HG02852 (cell line): Measurements from ENCODE around the gene RAB21.
"Not testable (repeated sequence)": the region's sequence is repeated elsewhere in the genome, so short reads cannot be mapped to it uniquely, and the experiment has no call there.

Experiments used
- ATAC-seq: cut with Tn5 transposase; IDR thresholded peaks from one replicate; pipeline ENCODE4 v1.9.1; 2021; ENCODE audit warnings: mild to moderate bottlenecking, moderate library complexity; ENCODE audit not compliant: unreplicated experiment

Gene RAB21

DNA sequence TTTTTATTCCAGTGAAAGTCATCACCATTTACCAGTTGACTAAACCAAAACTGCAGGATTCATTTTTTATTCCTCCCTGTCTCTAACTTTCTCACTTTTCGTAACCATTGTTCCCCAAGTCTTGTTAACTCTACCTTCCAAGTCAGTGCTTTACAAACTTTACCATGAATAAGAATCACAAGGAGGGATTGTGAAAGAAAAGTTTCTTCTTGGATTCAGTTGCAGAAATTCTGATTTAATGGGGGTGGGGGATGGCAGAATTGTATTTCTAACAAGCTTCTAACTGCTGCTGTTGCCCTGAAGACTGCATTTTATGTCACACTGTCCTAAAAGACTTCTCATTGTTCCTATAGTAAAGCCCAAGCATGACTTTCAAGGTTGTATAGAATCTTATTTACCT, 5.0 kb upstream of the RAB21 start:
- ATAC-seq: no peak

DNA sequence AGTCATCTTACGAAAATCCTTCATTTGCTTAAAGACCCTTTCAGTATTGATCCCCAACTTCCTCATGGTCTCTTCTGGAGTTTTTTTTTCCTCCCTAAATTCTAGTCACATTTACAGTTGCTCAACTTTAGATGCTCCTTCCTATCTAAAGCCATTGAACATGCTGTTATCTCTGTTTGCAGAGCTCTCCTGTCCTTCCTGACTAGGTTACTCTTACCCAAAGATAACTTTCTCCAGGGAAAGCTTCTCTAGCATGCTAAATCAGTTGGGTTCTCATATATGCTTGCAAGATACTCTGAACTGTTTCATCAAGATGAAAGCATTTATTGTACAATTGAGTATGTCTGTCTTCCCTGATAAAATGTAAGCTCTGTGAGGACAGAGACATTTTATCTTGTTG, 1.8 kb upstream of the RAB21 start:
- ATAC-seq: no peak

DNA sequence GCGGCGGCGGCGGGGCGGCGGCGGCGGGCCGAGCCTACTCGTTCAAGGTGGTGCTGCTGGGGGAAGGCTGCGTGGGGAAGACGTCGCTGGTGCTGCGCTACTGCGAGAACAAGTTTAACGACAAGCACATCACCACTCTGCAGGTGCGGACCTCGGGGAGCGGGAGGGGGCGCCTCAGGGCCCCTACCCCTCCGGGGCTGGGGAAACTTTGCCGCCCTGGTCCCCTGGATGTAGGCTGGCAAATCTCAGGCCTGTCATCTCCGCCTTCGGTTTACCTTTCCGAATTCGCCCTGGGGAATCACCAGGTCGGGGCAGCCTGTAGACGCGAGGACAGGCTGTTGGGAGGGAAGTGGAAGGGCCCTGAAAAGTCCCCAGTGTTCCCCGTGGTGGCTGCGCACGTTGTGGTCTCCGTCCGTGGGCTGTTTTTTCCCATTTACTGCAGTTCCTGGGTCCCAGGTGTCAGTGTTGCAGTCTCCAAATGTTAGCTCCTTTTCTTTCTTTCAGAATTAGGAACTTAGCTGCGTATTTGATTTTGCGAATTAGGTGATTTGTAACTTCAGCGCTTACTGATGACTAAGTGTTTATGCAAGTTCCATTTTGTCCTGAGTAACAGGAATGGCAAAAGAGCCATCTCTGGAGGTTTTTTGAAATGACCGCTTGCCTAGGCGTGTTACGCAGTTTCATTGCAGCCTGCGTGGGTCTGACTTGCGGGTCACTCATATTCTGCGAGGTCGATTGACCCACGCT, 656 bp downstream of the RAB21 start:
- ATAC-seq: peak; percentile 63

DNA sequence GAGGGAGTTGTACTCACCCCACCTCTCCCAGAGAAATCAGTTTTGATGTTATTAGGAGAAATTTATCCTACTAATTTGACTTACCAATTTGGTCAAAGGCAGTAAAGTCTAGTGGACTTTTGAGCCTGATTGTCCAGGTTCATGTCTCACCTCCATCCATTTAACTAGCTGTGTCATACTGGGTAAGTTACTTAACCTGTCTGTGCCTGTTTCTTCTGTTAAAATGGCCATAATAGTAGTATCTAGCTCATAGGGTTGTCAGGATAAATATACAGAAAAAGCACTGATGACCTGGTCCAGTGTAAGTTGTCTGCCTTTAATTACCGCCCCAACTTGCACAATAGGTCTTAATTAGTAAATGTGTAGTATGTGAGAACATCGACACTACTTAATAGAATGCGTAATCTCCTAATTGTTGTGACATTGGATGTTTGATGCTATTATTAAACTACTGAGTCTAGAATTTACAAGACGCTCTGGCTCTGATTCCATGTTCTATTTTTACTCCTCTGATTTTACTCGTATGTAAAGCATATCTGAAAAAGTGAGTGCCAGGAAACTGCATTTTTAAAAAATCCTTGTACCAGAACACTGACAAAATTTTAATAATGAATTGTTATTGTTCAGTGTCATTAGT, 1.5 kb downstream of the RAB21 start:
- no peak for ATAC-seq

DNA sequence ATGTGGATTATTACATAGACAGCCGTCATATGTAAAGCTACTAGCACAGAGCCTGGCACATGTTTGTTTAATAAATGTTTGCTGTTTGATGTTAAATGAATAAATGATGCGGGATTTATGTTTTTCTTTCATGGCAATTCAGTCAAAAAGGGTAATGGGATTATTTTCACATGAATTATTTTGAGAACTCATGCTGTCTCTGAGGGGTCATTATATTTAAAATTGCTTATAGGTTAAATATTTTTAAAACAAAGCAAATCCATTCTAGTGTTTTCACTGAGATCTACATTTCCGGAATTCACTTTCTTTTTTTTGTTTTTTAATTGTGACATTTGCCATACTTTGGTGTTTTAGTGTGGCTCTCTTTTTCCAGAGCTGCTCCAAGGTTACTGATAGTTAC, 5.3 kb downstream of the RAB21 start:
- no peak for ATAC-seq

DNA sequence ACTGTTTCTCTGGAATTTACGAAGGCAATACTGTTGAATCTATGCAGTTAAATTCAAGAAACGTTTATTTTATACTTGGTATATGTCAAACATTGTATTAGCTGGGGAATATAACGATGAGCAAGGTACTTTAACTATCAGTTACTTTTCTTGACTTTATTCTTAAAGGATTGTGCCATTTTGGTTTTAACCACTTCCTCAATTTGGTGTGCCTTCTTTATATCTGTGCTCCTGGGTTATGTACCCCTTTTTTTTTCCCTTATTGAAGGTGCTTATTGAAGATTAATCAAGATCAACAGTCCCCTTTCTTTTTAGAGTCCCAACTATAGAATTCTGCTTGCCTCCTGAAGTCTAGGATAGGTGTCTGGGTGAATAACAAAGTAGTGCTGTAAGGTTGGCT, 5.8 kb downstream of the RAB21 start:
- no peak for ATAC-seq

DNA sequence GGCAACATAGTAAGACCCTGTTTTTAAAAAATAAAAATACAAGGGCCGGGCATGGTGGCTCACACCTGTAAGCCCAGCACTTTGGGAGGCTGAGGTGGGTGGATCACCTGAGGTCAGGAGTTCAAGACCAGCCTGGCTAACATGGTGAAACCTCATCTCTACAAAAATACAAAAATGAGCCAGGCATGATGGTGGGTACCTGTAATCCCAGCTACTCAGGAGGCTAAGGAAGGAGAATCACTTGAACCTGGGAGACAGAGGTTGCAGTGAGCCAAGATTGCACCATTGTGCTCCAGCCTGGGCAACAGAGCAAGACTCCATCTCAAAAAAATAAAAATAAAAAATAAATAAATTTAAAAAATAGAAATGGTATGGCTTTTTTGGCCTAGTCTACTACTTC, 6.7 kb downstream of the RAB21 start:
- ATAC-seq: not testable (repeated sequence)

DNA sequence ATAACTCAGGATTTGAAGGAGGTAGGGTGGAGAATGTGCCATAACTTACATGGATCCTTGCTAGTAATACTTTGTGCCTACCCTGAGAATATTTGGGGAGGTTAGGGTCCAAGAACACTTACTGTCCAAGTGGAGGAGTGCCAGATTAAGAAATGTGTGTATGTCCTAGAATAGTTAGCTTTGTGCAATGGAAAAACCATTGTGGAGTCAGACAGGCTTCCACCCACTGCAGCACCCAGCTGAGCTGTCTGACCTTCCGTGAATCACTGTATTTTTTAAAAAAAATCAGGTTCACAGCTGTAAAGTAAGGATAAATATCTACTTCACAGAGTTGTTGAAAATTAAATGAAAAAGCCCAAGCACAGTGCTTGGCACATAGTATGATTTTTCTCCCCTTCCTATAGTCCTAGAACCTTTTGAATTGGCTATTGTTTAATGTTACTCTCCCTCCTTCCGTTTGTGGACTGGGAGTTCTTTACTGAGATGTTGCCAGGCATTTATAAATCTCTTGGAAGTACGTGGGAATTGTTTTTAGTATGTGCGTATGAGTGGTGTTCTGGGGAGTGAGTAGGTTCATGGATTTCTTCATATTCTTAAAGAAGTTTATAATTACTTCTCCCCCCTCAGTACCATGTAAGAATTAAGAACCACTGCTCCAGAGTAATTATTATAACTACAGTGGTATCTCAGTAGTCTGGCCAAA, 9.2 kb downstream of the RAB21 start:
- no peak for ATAC-seq

DNA sequence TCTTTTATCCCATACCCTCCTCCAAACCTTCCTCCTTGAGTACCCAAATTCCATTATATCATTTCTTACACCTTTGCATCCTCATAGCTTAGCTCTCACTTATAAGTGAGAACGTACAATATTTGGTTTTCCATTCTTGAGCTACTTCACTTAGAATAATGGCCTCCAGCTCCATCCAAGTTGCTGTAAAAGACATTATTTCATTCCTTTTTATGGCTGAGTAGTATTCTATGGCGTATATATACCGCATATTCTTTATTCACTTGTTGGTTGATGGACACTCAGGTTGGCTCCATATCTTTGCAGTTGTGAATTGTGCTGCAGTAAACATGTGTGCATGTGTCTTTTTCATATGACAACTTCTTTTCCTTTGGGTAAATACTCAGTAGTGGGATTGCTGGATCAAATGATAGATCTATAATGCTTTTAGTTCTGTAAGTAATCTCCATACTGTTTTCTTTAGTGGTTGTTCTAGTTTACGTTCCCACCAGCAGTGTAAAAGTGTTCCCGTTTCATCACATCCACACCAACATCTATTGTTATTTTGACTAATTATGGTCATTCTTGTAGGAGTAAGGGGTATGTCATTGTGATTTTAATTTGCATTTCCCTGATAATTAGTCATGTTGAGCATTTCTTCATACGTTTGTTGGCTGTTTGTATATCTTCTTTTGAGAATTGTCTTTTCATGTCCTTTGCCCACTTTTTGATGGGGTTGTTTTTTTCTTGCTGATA, 10.1 kb downstream of the RAB21 start:
- ATAC-seq: no peak

DNA sequence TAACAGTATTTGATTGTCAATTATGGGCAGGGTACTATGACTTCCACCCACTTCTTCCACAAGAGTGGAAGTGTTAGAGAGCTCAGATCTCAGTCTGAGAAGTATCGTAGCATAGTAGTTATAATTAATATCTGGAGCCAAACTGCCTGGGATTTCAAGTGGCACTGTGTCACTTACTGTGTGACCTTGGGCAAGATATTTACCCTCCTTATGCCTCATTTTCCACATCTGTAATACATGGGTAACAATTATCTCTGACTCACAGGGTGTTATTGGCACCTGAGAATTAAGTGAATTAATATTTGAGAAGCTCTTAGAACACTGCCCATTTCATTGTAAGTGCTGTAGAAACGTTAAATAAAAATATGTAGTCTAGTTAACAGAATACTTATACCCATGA, 11.5 kb downstream of the RAB21 start:
- no peak for ATAC-seq

DNA sequence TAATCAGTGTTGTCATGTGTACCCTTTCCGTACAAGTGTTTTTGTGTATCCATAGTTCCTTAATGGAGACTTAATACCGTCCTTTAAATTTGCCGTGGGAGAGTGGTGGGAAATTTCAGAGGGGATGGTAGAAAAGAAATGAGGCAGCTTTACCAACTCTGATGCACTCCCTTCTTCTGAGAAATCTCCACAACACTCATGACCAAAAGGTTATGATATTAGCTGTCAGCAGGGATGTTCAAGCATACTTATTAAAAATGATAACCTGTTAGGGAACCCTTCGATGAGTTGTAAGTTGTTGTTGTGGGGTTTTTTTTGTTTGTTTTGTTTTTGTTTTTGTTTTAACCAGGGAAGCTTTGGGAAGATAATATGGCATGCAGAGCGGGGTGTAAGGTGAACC, 12.5 kb downstream of the RAB21 start:
- no peak for ATAC-seq

DNA sequence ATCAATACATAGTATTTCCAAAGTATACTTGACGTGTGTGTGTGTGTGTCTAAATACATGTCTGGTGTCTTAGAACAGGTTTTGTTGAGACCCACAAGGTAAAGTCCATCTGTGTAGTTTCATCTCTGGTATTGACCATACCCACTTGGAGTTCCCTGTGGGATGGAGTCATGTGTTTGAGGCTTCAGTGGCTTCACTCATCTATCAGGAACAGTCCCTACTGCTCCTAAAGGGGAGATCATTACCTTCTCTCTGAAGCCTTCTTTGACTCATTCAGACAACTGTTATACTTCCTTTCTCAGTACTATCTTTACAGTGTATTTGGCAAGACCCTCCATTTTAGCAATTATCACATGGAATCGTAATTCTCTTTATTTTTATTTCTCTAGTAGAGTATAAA, 14.2 kb downstream of the RAB21 start:
- peak; percentile 63 for ATAC-seq

DNA sequence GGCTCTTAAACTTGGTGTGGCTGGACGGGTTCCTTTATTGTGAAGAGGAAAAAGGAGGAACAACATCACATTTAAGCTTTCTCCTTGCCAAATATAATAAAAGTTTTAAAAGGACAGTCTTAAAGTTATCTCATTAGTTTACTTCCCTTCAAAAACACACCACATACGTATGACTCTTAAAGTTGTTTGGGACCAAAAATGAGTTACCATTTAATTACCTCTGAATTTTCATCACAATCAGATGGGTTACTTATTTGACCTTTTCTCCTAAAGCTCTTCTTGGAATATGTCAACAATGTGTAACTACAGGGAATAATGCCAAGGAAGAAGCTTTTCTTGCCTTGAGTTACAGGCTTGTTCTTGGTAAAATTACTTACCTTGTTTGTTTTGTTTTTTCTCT, 16.4 kb downstream of the RAB21 start:
- ATAC-seq: no peak

DNA sequence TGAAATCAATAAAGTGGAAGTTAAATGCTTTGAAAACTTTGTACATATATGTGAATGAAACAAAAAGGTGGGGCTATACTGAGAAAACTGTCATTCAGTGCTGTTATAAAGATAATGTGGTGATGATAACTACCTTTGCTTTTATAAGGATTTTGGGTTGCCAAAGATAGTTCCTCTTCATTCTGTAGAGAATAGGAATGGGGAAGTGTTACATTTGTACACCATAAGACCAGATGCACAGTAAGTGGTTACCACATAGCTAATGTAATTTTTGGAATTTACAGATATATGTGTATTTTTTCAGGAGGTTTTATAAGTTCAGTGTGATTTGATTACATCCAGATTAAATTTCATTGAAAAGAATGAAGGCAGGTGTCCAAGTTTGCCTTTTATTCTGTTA, 18.1 kb downstream of the RAB21 start:
- ATAC-seq: no peak

DNA sequence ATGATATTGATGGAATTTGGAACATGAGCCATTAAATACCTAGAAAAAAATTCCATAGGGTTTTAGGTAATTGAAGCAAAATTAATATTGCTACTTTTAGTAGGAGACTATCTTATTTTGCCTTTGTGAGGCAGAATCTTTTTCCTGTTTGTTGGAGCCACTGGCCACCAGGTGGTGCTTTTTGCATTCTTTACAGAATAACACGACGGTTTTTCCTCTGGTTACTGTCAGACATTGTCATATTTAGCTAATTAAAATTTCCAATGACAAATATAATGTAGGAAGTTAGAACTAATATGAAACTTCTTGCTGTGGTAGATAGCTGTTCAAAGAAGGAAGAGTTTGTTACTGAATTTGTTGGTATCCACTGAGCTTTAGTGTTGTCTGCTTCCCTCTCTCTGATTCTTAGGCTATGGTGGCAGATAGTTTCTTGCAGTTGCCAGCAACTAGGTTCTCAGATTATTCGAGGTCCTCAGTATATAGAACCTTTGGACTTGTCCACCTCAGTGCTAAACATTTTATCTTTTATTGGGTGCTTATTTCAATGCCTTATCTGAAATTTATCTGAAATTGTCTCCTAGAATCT, 25.7 kb downstream of the RAB21 start:
- peak; percentile 62 for ATAC-seq

DNA sequence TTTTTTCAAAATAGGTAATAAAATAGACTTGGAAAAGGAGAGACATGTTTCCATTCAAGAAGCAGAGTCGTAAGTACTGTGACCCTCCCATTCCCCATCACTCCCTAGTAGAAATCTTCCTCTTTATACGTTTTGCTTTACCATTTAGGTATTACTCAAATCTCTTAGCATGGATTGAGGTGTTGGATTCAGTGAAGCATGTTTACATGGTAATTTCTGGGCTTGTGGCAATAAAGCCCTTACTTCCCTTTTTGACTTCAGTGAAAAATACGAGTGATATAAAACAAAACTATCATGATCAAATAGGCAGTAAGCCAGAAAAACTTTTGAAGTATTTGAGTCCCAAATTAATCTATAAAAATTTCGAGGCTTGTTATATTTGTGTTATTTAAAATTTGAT, 27.4 kb downstream of the RAB21 start:
- peak; percentile 61 for ATAC-seq

DNA sequence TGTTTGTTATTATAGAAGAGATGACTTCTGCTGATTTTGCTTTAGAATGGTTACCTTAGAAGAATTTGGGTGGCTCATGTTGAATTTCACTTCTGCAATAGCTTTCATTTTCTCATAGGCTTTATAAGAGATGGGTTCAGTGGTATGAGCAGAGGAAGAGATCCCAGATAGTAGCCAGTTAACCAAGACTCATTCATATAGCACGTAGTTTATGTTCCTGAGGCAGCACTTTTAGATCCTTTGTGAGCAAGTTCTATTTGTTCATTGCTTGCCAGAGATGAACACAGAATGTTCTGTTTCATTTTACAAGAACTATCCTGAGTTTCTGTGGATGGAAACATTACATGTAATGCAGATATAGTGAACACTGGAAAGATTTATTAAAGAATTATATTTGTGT, 32.2 kb downstream of the RAB21 start:
- no peak for ATAC-seq

DNA sequence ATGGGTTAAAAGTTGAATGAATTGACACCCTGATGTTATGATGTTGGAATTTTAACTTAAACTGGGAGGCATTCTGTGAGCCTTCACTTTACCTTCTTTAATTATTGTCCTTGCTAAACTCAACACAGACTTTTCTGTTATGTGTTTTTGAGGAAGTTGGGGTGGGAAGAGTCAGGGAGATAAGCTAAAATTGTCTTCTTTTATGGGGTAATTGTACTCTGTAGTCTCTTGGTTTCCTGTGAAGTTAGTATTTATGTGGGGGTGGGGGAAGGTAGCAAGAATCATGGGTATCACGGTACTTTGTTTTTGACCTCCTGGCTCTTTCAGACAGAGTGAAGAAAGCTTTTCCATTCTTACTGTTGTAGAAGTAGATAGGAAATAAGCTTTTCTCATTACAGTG, 32.9 kb downstream of the RAB21 start:
- ATAC-seq: no peak

DNA sequence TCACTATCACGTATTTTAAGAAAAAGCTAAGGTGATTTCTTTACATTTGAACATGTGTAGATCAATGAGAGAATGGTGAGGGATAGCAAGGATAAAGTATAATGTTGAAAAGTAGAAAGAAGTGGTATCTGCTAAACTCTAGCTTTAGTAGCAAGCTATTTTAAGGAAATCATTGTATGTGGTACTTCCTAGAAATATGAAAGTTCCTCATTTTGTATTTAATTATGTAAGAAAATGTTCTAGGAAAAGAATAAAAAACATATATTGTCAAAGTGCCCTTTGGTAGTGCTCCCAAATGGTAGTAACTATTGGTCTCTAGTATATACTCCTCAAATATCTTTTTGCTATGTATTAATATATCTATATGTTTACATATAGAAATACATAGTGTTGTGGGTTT, 35.7 kb downstream of the RAB21 start:
- ATAC-seq: no peak

DNA sequence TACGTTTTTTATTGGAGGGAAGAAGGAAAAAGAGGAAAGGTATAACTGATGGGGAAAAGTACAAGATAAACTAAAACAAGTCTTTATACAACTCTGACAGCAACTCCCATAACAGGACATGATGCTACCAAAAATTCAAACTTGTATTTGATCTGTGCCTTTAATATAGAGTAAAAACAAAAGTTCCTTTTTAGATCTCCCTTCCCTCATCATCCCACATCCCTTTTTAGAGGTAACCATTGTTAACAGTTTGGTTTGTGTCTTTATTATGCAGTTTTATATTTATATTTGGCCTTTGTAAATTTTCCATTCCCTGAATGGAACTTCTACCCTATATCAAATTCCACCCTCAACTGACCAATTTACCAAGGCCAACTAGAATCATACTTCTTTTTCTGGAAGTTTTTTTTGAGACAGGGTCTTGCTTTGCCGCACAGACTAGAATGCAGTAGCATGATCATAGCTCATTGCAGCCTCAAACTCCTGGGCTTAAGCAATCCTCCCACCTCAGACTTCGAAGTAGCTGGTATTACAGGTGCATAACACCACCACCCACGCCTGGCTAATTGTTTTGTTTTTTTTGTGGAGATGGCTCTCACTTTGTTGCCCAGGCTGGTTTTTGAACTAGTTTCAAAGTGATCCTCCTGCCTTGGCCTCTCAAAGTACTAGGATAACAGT, 36.9 kb downstream of the RAB21 start:
- ATAC-seq: no peak

DNA sequence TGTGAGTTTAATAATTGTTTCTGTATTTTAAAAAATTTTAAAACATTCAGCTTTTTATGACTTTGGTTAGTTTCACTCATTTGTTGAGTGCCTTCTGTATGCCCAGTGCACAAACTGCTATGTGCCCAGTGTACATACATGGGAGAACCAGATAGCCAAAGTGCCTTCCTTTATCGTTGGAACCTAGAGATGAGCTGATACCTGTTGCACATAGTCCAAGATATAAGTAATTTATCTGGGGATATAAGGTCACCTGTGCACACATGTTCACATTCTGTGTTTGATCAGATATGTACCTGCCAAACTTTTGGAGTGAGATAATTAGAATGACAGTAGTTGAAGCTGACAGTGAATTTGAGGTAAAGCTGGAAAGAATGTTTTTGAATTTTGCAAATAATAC, 37.9 kb downstream of the RAB21 start:
- ATAC-seq: no peak
